Lung microvascular endothelial cell (primary cell): ENCODE results near the gene WNK2. TPM values are rescaled to one million over a fixed set of nuclear protein-coding genes. Genes with fewer than 3 reads are reported as not detected.
"Not testable (repeated sequence)": the region's sequence is repeated elsewhere in the genome, so short reads cannot be mapped to it uniquely, and the experiment has no call there.

ENCODE experiments used
- DNase-seq, 2 donors: peaks; one replicate each; pipeline versions ENCODE4 v3.0.0 to v3.0.0-alpha.2; 2010; ENCODE audit warnings: low read depth in 2 of 2
- total RNA-seq: library from RNA; depleted of rRNA; stranded (reverse); fragments of >200 nt; gene quantifications from 2 replicates; pipeline ENCODE4 v1.2.1, GENCODE V29; 2014

Gene WNK2
- total RNA-seq, 1 donor from 2014 or later: not detected

DNA sequence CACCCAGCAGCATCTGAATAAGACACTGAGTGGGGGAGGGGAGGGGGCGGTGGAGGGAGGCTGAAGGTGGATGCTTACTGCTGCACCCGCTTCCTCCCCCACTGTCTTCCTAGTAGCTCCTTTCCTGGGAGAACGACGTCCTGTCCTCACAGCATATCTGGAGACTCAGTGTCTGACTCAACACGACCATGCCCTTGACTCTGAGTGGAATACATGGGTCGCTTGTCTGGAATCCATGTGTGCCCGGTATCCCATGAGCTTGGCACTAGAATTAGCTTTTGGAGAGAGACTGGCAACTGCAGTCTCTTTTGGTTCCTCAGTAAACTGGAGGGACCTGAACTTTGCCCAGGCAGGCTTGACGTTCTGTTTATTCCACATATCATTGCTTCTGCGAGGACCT lies 142.1 kb downstream of the WNK2 start:
- DNase-seq: no peak

DNA sequence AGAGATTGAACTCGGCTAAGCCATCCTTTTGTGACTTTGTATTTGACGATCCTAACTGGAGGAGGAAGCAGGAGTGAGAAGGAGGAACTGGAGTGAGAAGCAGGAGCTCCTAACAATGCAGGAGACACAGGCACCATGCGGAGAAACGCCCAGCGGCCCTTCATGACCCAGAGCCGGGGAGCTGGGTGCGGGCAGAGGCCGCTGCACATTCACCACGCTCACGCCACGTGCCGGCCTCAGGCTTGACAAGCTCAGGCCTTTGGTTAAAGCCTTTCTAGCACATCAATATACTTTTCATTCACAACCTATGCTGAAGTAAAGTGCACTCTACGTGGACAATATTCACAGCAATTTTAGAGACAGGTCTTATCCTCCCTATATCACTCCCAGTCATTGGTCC lies 142.7 kb downstream of the WNK2 start:
- DNase-seq: no peak

DNA sequence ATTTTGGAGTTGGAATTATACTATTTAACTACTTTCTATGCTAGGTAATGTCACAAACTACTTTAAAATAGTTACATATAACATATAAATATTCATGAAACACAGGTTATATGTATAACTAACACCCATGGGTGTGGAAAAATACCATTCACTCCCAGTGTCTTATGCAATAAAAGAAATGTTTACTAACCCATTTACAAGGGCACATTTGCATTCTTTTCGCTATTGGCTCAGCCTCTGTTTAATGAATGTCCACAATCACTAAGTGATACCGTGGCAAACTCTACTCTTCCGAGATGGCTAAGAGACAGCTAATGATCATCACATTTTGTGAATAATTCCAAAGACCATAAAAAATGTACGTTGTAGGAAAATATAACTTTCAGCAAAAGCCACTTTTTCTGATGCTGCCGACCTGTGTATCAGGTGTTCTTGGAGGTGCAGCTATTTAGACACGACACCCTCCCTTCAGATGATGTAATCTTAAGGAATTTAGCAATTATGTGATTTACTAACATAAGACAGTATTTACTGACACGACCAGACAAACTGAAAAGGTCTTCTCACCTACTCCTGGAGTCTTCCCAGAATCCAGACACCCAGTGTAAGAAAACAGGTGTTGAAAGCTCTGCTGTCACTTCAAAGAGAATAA lies 145.8 kb downstream of the WNK2 start:
- DNase-seq: no peak

DNA sequence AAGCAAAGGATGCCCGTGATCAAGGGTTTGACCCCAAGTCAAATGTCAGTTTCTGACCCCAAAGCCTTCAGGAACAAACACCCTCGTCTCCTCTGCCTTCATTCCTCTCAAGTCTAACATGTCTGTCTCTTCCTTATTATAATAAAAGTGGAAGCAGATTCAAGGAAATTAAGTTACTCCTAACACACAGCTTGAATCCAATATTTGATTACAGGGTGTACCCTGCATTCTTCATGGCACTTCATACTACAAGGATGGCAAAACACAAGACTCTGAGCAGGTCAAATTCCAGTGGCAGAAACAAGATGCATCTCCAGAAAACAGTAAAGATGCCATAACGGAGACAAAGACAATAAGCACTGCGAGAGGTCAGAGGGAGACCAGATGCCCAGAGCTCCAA lies 148.4 kb downstream of the WNK2 start:
- DNase-seq: no peak

DNA sequence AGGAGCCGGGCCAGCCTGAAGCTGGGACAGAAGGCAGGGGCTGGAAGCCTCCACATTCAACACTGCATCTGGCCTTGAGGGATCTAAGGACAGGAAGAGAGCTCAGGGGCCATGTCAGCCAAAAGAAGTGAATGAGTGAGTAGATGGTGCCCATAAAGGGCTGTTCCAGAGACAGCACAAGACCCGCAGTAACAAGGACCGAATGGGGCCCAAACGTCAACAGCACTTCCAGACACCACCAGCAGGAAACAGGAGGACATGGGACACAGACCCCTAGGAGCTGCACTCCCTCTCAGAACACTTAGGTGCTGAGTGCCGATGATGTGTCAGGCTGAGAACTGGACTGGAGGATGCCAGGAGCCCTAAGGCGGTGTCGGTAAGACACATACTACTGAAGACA lies 152.8 kb downstream of the WNK2 start:
- DNase-seq: no peak

DNA sequence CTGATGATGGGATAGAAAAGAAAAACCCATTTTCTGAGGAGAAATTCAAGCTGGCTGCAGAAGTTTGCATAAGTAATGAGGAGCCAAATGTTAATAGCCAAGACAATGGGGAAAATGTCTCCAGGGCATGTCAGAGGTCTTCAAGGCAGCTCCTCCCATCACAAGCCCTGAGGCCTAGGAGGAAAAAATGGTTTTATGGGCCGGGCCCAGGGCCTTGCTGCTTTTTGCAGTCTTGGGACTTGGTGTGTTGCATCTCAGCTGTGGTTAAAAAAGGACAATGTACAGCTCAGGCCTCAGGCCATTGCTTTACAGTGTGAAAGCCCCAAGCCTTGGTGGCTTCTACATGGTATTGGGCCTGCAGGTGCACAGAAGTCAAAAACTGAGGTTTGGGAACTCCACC lies 154.3 kb downstream of the WNK2 start:
- not testable (repeated sequence) for DNase-seq

DNA sequence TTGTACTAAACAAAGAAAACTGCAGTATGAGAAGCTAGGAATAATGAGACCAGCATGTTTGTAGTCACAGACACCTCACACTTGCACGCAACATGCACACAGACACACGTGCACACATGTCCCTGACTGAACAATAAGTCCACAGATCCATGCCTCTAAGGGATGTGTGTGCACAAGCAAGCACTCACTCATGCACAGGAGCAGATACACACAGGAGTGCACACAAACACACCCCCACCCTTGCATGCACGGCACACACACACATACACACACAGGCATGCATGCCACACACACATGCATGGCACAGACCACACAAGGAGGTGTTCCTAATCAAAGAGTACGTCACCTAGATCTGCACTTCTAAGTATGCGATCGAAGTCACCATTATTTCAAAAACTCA lies 156.2 kb downstream of the WNK2 start:
- no peak for DNase-seq

DNA sequence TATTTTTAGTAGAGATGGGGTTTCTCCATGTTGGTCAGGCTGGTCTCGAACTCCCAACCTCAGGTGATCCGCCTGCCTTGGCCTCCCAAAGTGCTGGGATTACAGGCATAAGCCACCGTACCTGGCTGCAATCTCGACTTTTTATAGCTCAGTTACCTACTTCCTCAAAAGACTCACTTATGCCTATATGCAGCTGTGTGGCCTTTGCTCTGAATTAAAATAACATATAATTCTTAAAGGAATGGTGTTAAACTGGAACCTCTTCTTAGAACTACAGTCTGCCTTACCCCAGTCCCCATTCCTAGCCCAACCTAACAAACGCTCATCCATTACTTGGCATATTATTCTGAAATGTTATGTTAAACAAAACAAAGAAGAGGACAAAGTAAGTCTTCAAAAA lies 157.9 kb downstream of the WNK2 start:
- not testable (repeated sequence) for DNase-seq

DNA sequence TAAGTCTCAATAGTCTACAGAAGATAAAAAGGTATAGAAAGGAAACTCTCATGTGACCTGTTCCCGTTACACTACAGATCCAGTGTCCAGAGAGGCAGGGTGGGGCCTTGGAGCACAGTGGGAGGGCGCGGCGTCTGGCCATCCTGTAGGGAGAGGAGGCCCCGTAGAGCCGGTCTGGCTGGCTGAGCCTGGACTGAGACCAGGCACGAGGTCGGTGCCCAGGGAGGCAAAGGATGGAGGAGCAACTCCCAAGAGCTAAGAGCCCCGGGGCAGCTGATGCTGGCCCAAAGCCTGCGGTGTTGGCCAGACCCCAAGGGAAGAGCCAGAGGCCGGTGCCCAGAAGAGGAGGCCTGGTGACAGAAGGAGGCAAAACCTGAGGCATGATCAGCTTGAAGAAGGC lies 158.5 kb downstream of the WNK2 start:
- not testable (repeated sequence) for DNase-seq

DNA sequence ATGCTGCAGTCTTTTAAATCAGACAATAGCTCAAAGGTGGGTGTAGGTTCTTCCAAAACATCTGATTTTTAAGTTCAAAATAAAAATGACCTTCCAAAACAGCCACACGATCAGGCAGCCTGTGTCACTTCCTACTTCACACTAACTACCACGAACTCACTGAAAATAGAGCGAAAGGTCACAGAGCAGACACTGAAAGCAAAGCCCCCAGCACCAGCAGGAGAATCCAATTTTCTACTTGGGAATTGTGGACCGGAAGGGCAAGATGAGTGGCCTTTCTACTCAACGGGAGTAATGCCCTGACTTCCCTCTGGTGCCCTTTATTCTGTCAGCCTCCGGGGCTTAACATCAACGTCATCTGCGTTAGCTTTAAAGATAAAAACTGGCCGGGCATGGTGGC lies 159.7 kb downstream of the WNK2 start:
- peak in 1 of 2 donors; percentile 38 for DNase-seq

DNA sequence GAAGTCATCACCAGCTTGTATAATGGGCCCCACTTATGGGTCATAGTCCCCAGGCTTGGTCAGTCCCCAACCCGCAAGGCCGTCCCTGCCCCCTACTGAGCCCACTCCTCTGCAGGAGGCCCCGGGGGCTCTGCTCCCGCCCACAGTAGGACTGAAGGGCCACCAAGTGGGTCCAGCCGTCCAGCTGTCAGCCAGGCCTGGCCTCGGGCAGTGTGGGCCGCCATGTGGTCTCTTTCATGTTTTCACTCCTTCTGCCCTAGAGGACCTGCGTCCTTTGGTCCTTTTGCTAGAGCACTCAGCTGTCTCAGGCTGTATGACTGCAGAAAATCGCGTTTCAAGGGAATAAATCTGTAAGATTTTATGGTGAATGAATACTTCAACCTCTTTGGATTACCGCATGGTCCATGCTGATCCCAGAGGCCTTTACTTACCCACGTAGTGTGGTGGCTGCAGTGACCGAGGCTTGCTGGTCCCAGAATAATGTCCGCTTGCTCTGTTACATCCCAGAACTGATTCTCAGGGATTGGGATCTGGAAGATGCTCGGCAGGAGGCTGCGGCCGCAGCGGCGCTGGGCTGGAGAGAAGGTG lies 161.8 kb downstream of the WNK2 start:
- no peak for DNase-seq

DNA sequence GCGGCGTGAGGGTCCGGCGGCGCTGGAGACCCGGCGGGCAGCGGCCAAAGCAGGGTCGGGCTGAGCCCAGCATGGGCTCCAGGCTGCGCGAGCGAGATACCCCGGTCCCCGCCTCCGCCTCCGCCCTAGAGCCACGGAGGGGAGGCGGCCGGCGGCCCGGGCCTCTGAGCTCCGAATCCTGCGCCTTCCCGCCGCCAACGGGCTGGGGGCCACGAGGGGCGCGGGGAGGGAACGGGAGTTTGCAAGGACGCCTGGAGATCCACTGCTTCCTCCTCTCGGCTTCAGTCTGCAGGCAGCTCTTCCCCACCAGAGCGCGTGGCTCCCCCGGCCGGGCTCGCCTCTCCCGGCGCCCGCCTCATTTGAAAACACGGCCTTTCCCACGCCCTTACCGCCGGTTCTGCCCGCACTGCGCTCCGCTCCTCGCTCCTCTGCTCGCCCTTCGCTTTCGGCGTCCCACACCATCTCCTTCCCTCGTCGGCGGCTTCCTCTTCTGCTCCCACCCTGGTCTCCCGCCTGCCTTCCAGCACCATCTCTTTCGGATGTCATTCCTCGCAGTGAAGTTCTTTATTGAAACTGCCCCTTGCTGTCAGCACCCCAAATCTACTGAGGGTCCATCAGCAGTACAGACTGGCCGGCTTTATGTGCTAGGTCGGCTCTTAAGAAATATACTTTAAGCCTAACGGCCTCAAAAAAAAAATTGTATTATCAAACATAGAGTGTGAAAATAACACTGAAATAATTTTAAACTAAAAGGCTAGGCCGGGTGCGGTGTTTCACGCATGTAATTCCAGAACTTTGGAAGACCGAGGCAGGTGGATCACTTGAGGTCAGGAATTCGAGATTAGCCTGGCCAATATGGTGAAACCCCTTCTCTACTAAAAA lies 162.5 kb downstream of the WNK2 start:
- DNase-seq: peak in 1 of 2 donors; percentile 14

DNA sequence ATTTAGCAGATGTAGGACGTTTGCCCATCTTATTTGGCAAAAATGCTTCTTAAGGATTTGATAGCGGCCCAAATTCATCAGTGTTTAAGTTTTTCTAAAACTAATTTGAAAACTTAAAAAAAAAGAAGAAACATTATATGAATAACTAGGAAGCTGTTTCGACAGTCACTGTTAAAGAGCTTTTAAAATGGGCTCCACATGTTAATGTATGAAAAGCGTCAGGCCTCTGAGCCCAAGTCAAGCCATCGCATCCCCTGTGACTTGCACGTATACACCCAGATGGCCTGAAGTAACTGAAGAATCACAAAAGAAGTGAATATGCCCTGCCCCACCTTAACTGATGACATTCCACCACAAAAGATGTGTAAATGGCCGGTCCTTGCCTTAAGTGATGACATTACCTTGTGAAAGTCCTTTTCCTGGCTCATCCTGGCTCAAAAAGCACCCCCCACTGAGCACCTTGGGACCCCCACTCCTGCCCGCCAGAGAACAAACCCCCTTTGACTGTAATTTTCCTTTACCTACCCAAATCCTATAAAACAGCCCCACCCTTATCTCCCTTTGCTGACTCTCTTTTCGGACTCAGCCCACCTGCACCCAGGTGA lies 163.5 kb downstream of the WNK2 start:
- DNase-seq: not testable (repeated sequence)

DNA sequence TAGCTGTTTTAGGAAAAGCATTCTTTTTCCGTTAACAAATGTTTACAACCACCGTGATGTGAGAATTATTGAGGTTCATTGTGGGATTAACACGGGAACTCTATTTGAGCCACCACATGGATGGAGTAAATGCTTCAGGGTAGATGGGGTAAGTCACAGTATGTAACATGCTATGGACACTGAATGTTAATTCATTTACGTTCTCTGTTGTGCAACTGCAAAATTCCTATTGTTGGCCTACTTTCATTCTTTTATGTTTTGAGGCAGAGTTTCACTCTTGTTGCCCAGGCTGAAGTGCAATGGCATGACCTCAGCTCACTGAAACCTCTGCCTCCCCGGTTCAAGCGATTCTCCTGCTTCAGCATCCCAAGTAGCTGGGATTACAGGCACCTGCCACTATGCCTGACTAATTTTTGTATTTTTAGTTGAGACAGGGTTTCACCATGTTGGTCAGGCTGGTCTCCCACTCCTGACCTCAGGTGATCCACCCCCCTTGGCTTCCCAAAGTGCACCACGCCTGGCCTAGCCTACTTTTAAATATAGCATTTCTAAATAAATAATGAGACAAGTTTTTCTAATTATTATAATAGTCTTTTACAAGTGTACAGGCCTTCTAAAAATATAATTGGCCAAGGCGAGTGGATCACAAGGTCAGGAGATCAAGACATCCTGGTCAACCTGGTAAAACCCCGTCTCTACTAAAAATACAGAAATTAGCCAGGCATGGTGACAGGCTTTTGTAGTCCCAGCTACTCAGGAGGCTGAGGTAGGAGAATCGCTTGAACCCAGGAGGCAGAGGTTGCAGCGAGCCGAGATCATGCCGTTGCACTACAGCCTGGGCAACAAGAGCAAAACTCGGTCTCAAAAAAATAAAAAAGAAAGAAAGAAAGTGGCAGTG lies 169.7 kb downstream of the WNK2 start:
- not testable (repeated sequence) for DNase-seq

DNA sequence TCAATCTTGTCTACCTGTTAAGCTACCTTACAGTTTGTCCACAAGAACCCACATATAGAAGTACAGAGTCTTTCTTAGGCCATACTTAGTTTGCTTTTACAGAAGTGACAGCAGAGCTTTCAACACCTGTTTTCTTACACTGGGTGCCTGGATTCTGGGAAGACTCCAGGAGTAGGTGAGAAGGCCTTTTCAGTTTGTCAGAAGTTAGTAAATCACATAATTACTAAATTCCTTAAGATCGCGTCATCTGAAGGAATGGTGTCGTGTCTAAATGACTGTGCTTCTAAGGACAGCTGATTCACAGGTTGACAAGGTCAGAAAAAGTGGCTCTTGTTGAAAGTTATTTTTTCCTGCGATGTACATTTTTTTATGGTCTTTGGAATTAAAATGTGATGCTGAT lies 170.5 kb downstream of the WNK2 start:
- no peak for DNase-seq

DNA sequence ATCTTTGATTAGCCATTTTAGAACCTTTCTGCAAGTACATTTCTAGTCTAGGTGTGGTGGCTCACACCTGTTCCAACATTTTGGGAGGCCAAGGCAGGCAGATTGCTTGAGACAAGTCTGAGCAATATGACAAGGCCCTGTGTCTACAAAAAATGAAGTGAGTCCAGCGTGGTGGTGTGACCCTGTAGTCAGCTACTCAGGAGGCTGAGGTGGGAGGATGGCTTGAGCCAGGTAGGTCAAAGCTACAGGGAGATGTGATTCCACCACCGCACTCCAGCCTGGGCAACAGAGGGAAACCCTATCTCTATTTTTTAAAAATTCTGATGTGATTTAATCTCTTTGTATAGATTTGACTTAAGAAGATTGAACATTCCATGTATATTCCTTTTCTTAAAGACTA lies 171.9 kb downstream of the WNK2 start:
- no peak for DNase-seq

DNA sequence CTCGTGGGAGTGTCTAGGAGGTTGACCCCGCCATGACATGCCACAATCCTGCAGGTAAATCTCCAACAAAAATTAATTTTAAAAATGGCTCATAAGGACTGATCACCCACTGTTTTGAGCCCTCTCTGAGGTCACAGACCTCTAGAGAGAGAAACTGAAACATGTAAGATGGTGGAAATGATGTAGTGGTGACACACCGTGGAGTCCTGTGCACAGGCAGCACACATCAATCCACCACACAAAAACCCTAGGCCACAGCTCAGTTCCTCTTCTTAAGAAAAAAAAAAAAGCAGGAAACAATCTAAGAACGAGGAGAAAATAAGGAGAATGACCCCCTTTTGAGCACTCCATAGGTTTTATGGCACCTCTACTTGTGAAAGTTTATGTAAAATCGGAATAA lies 173.7 kb downstream of the WNK2 start:
- DNase-seq: no peak

DNA sequence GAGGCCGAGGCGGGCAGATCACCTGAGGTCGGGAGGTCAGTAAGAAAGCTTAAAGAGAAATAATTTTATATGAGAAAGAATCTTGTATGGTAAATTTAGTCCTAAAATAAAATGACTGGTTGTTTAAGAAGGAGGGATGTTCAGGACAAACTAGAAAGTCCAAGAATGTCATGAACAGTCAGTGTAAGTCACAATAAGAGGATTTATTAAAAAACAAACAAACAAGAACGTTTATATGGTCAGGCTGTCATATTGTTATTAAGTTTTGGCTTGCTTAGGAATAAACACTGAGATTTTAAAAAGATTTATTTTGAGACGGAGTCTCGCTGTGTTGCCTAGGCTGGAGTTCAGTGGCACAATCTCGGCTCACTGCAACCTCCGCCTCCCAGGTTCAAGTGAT lies 176.0 kb downstream of the WNK2 start:
- not testable (repeated sequence) for DNase-seq

DNA sequence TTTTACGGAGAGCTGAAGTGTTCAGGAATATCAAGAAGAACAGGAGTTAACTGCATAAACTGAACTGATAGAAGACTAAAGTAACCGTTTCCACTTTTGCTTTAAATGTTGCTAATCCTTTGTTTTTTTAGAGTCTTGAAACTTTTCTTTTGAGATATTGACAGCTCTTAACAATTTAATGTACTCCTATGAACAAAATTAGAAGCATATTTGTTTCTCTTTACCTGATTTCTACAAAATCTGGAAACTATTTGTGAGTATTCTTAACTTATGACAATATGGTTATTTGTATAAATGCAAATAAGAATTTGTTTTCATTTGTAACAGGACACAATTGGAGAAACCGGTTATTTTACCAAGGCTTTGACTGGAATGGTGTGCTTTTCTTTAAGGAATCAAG lies 178.1 kb downstream of the WNK2 start:
- DNase-seq: no peak

DNA sequence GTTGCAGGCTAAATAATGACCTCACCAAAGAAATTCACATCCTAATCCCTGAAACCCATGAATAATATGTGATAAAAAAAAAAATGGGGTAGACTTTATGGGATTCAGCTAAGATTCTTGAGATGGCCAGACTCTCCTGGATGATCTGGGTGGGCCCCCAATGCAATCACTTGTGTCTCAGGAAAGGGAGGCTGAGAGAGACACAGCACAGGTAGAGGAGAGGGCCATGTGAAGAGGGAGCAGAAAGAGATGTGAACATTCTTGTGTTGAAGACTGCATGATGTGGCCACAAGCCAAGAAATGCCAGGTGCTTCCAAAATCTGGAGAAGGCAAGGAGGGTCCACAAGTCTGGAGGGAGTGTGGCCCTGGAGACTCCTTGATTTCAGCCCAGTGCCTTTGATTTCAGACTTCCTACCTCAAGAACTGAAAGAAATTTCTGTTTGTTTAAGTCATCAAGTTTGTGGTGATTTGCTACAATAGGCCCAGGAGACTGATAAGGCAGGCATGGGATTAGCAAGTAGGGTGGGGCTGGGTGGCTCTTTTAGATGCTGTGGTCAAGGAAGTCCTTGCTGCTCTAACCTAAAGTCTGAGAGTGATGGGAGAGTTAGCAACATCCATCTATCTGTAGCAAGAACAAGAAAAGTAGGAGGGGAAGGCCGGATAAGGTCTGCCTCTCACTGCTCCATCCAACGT lies 180.9 kb downstream of the WNK2 start:
- DNase-seq: no peak
